Lung microvascular endothelial cell (primary cell): ENCODE measurements around the gene BABAM2. TPM values are rescaled to one million over a fixed set of nuclear protein-coding genes. Genes with fewer than 3 reads are reported as not detected.

Experiments used
- DNase-seq, 2 donors: peaks; one replicate each; pipeline versions ENCODE4 v3.0.0 to v3.0.0-alpha.2; 2010; ENCODE audit warnings: low read depth in 2 of 2
- total RNA-seq: library from RNA; depleted of rRNA; stranded (reverse); fragments of >200 nt; gene quantifications from 2 replicates; pipeline ENCODE4 v1.2.1, GENCODE V29; 2014

BABAM2 gene
- total RNA-seq, 1 donor from 2014 or later: 14.7 TPM

GRCh38 chr2:28063492-28063962 lies 173.0 kb downstream of the BABAM2 start:
- DNase-seq: no peak

DNA sequence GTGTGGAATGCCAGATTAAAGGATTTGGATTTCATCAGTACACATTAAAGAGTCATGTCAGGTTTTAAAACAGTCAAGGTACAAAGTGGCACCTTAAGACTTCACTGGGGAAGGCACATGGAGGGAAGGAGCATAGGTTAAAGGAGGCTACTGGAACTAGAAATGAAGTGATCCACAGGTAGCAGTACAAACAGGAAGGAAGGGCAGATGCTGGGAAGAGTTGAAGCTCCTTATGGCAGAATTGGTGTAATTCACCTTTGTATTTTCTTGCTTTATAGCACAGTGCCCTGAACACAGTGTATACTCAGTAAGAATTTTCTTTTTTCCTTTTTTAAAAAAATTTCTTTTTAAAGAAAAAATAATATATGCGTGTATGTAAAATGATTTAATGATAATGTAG lies 177.1 kb downstream of the BABAM2 start:
- no peak for DNase-seq

GRCh38 chr2:28068088-28068487 lies 177.6 kb downstream of the BABAM2 start:
- DNase-seq: peak in 1 of 2 donors; percentile 47

DNA sequence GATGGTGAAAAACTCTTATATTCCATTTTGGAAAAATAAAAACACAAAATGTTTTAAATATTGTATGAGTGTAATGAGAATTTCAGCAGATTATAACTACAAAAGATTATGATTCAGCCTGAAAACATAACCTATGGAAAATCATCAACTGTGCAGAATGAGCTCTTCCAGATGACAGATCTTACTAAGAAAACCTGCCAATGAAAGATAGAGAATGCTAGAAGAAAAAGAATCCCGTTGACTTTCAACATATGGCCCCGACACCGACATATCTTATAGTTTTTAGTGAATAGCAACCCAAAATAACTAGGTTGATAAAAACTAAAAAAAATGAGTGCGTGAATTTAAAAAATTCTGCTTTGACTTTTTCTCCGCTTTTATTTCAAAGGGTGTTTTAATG lies 178.0 kb downstream of the BABAM2 start:
- no peak for DNase-seq

DNA sequence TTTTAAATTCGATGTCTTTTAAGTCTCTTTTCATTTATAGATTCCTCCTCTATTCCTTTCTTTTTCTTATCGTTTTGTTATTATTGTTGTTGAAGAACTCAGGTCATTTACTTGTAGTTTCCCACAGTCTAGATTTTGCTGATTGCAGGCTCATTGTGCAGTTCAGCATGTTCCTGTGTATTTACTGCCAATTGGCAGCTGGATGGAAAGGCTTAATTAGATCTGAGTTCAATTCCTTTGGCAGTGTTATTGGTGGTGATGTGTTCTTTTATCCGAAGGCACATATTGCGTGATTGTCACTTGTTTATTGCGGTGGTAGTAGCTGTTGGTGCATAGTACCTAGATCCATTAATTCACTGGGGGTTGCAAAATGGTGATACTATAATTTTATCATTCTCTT lies 180.7 kb downstream of the BABAM2 start:
- no peak for DNase-seq

GRCh38 chr2:28074137-28074536 lies 183.6 kb downstream of the BABAM2 start:
- no peak for DNase-seq

DNA sequence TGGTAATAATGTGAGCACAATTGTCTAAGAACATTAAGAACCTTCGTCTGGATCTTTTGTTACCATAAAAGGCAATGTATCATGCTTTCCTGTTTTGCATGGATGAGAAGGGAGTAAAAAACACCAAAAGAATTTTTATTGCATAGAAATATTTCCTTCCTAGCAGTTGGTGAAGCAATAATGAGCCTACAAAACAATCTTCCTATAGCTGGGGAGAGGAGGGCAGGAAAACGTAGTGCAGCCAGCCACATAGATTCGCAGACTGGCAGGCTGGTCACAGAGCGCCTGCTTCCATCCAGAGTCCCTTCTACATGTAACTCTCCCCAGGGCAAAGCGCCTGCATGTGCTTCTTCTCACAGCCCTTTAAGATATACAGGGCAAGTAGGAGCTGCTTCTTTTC lies 190.4 kb downstream of the BABAM2 start:
- peak; percentile 81 to 84 for DNase-seq

DNA sequence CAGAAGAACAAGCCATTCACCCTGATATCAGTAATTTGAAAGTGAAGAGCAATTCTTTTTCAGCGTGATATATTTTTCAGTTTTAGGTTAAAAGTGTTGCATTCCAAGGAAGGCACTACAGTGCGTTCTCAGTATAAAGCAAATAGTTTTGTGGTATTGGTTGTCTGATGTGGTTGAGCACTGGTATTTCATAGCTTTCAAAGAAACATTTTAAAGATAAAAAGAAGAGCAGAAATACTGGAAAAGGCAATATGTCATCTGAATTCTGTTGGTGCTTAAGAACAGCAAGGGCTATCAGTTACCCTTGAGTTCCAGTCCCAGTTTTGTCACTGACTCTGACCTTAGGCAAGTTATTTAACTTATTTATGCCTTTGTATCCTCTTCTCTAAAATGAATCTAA lies 191.6 kb downstream of the BABAM2 start:
- DNase-seq: no peak

- no peak for DNase-seq
These were observed 192.9 kb downstream of the BABAM2 start for GRCh38 chr2:28083476-28083875.

GRCh38 chr2:28084564-28084963 lies 194.0 kb downstream of the BABAM2 start:
- DNase-seq: peak; percentile 30 to 44

DNA sequence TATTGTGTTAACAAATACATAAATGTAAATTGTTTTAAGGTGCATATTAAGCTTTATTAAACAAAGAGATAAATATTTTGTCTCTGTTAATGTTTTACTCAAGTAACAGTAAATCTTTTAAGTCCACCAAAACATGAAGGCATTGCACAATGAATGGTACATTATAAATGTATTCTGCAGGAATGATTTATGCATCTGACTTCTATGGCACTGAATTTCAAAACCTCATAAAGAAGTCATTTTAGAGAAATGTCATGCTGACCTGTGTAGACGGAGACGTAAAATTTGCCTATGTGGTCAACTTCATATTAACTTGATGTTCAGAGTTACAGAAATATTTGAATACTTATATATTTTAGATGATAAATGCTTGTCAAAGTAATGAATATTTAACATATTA lies 194.7 kb downstream of the BABAM2 start:
- no peak for DNase-seq

DNA sequence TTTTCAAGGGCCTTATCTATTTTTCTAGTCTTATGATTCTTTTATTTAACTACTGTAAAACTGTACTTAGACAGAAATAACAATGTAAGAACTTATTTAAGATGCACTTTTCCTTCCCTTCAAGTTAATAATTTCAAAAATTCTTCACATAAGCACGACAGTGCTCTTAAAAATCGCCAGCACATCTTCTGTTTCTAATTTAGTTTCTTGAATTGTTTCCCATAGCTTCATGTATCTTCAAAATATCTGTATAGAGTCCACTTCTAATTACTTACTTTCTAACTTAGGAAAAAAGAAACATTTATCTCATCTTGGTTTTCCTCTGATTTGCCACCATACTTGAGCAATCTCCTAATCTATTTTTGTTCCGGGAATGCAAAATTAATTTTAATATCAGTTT lies 196.1 kb downstream of the BABAM2 start:
- no peak for DNase-seq

DNA sequence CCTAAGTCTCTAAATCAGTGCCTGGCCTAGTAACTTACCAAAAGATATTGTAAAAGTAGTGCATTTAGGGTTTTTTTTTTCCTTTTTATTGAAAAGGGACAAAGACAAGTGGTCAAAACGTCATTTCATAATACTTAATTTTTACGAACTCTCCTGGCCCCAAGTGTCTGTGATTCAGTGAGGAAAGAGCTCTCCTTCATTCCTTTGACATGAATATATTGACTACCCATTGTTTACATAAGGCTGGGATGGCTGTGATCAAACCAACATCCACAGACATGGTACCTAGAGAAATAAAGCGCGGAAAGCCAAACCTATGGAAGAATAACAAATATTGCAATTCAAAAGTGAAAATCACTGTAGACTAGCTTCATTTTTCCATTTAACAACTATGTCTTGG lies 198.4 kb downstream of the BABAM2 start:
- no peak for DNase-seq

GRCh38 chr2:28089486-28089885 lies 199.0 kb downstream of the BABAM2 start:
- DNase-seq: no peak

- peak in 1 of 2 donors; percentile 6 for DNase-seq
These were observed 202.8 kb downstream of the BABAM2 start for GRCh38 chr2:28093308-28093707.

GRCh38 chr2:28093768-28094167 lies 203.2 kb downstream of the BABAM2 start:
- DNase-seq: peak; percentile 10 to 56

- DNase-seq: peak; percentile 32 to 86
These were observed 204.2 kb downstream of the BABAM2 start for GRCh38 chr2:28094739-28095138.

DNA sequence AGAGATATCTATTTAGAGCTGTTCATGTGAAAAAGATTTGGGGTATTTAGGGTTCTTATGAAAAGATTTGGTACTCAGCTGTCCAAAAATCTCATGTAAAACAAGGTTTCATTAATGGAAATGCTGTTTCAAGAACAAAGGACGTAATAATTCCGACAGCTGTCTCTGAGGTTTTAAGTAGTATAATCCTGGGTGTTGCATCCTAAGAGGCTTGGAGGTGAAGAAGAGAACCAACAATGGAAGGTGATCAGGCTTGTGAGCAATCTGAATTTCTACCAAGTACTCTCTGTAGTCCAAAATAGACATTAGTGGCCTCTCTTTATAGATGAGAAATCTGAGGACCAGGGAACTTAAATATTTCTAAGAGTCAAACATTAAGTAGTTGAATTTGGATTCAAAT lies 205.1 kb downstream of the BABAM2 start:
- DNase-seq: no peak

DNA sequence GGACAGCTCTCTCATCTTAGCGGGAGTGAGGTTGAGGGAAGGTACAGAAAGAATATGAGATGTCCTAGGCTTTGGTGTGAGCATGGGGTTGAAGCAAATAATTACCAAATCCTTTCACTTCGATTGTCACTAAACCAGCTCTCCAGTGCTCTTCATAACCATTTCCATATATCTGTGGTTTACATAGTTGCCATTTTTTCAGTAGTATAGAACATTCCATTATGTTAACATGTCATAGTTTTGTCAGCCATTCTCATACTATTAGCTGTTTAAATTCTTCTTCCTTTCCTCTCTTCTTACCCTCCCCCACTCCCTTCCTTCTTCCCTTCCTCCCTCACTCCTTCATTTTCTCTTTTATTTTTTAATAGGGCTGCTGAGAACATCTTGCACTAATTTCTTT lies 205.9 kb downstream of the BABAM2 start:
- DNase-seq: no peak

DNA sequence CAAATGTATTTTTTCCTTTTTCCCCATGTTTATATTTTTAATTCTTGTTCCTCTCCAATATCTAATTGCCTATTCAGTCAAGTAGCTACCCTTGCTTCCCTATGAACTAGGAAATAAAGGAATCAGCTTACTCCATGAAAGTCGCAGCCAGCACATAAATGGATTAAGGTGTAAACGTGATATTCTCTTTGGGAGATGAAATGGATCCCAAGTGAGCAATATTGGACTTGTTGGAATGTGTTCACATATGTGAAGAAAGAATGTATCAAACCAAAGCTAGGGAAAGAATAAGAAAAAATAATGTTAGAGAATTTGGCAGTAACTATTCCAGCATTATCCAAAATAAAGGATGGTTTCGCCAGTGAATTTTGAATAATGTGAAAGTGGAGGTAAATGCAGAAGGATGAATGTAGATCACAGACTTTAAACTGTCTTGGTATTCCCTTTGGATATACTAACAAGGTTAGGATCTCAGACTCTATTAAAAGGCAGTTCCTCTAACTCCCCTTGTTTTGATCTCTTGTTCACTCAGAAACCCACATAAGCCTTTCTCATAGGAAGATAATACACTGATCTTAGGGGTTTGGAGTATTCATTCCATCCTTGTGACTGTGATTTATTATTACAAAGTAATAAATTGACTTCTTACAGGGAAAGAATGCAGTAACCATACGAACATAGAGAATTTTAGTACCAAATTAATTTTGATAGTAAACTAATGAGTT lies 208.1 kb downstream of the BABAM2 start:
- no peak for DNase-seq

DNA sequence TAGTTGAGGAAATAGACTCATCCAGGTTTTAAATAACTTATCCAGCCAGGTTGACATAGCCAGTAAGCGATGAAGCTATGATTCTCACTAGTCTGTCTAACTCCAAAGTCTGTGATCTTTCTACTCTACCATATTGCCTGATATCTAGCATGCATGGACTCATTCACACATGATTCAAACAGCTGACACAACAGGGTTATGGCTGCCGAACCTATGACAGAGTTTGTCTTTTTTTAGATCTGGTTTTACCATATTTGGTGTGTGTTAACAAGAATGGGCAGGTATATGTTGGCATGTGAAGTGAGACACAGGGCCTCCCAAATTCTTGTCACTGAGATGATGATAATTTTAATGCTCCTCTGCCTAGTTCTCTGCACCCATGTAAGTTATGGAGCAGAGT lies 210.6 kb downstream of the BABAM2 start:
- no peak for DNase-seq

DNA sequence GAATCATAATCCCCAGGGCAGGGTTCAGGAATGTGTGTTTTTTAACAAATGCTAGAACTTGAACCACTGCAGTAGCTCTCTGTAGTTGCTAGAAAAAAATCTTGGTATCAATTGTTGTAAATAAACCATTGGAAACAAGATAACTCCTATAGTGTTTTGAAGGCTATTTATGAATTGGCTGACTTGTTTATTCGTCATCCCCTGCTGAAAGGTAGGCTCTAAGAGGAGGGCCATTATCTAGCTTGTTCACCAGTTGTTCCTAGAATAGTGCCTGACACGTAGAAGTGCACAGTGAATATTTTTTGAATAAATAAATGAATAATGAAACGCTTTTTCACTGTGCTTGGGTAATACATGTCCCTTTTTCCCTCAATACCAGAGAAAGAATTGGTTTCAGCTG lies 211.4 kb downstream of the BABAM2 start:
- peak; percentile 16 to 36 for DNase-seq

DNA sequence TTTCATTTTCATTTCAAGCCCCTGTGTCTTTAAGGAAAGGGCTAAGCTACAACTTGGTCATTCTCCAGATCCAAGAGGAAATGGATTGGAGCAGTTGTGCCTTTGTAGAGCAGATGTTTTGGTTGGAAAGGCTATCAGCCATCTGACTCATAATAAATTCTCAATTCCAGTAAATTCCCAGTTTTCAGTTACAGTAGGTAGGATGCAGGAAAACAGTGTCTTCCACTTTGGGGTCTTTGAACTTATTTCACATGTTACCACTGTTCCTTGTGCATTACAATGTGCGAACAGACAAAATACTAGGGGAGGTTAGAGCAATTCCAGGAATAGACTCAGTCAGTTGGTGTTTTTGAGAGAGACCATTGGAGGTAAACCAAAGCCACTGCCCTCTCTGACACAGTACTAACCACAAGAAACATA lies 211.9 kb downstream of the BABAM2 start:
- peak; percentile 72 to 86 for DNase-seq

GRCh38 chr2:28103611-28104010 lies 213.1 kb downstream of the BABAM2 start:
- no peak for DNase-seq
